ENCODE results near the gene FRG2. TPM values are rescaled to one million over a fixed set of nuclear protein-coding genes. Genes with fewer than 3 reads are reported as not detected.
"Not testable (repeated sequence)": the region's sequence is repeated elsewhere in the genome, so short reads cannot be mapped to it uniquely, and the experiment has no call there.

Gene FRG2
- total RNA-seq, 3 donors from 2014 or later (not counting 1 experiment from before 2014, with no cell fraction given) = not detected

- H3K4me3 Mint-ChIP-seq; intact Hi-C loops (cut with micrococcal nuclease); H3K27me3 Mint-ChIP-seq (ENCODE audit: low read depth in 2 of 2); H3K27ac Mint-ChIP-seq; H3K27ac ChIP-seq (ENCODE audit: low read length); H3K36me3 ChIP-seq (ENCODE audit: control insufficient read depth, insufficient read depth, low read length); H3K4me3 ChIP-seq (ENCODE audit: low read length); H3K27me3 ChIP-seq (ENCODE audit: control insufficient read depth, insufficient read depth, low read length); H3K9me3 Mint-ChIP-seq; H3K36me3 Mint-ChIP-seq; DNase-seq; H3K4me1 Mint-ChIP-seq; H3K4me1 ChIP-seq (ENCODE audit: control insufficient read depth, insufficient read depth, low read length); ATAC-seq; H3K9me3 ChIP-seq (ENCODE audit: control insufficient read depth, insufficient read depth, low read length): not testable (repeated sequence)
- 79% methylated on average over 23 of the region's 31 CpGs for WGBS (ENCODE audit: insufficient coverage)
Observed at GRCh38 chr4:189984661-189985060, 42.4 kb downstream of the FRG2 start.

GRCh38 chr4:189983916-189984526 lies 43.0 kb downstream of the FRG2 start:
- H3K27me3 ChIP-seq (ENCODE audit: control insufficient read depth, insufficient read depth, low read length); H3K36me3 Mint-ChIP-seq; H3K27ac ChIP-seq (ENCODE audit: low read length); intact Hi-C loops (cut with micrococcal nuclease); H3K36me3 ChIP-seq (ENCODE audit: control insufficient read depth, insufficient read depth, low read length); H3K4me3 ChIP-seq (ENCODE audit: low read length); DNase-seq; H3K4me1 ChIP-seq (ENCODE audit: control insufficient read depth, insufficient read depth, low read length); ATAC-seq; H3K4me3 Mint-ChIP-seq; H3K27me3 Mint-ChIP-seq (ENCODE audit: low read depth in 2 of 2); H3K27ac Mint-ChIP-seq; H3K4me1 Mint-ChIP-seq; H3K9me3 Mint-ChIP-seq; H3K9me3 ChIP-seq (ENCODE audit: control insufficient read depth, insufficient read depth, low read length): not testable (repeated sequence)
- 90% methylated on average over 19 of the region's 41 CpGs for WGBS (ENCODE audit: insufficient coverage)

GRCh38 chr4:189981970-189982369 lies 45.1 kb downstream of the FRG2 start:
- peaks cover 3 to 10% of the 10 kb centered on the region in 2 donors for H3K27me3 Mint-ChIP-seq (ENCODE audit: low read depth in 2 of 2)
- H3K36me3 ChIP-seq (ENCODE audit: control insufficient read depth, insufficient read depth, low read length) = no peaks in the 10 kb centered on the region
- no peak overlapping the region for H3K27ac ChIP-seq (ENCODE audit: low read length)
- DNase-seq (no peak), ATAC-seq (no peak)
- H3K9me3 Mint-ChIP-seq = no peaks in the 10 kb centered on the region
- intact Hi-C loops (cut with micrococcal nuclease) = no loop called here
- no peaks in the 10 kb centered on the region for H3K4me1 Mint-ChIP-seq
- no peak overlapping the region for H3K4me3 ChIP-seq (ENCODE audit: low read length)
- no peaks in the 10 kb centered on the region for H3K9me3 ChIP-seq (ENCODE audit: control insufficient read depth, insufficient read depth, low read length)
- no peaks in the 10 kb centered on the region for H3K4me1 ChIP-seq (ENCODE audit: control insufficient read depth, insufficient read depth, low read length)
- H3K27ac Mint-ChIP-seq = no peak overlapping the region
- no peaks in the 10 kb centered on the region for H3K36me3 Mint-ChIP-seq
- no peak for TF ChIP-seq CTCF (IDR thresholded peaks at IDR 0.05)
- H3K27me3 ChIP-seq (ENCODE audit: control insufficient read depth, insufficient read depth, low read length) = no peaks in the 10 kb centered on the region
- no peak overlapping the region for H3K4me3 Mint-ChIP-seq
- WGBS (ENCODE audit: insufficient coverage) = 82% methylated on average over 8 of the region's 8 CpGs

GRCh38 chr4:189980292-189980691 lies 46.8 kb downstream of the FRG2 start:
- H3K27me3 Mint-ChIP-seq (ENCODE audit: low read depth in 2 of 2) = peaks cover 3 to 21% of the 10 kb centered on the region in 2 donors
- intact Hi-C loops (cut with micrococcal nuclease); H3K27ac Mint-ChIP-seq; H3K4me1 ChIP-seq (ENCODE audit: control insufficient read depth, insufficient read depth, low read length); H3K4me3 ChIP-seq (ENCODE audit: low read length); H3K9me3 ChIP-seq (ENCODE audit: control insufficient read depth, insufficient read depth, low read length); H3K27me3 ChIP-seq (ENCODE audit: control insufficient read depth, insufficient read depth, low read length); H3K36me3 Mint-ChIP-seq; H3K9me3 Mint-ChIP-seq; H3K4me1 Mint-ChIP-seq; DNase-seq; H3K36me3 ChIP-seq (ENCODE audit: control insufficient read depth, insufficient read depth, low read length); ATAC-seq; H3K27ac ChIP-seq (ENCODE audit: low read length); H3K4me3 Mint-ChIP-seq: not testable (repeated sequence)
- 83% methylated on average over 2 of the region's 2 CpGs for WGBS (ENCODE audit: insufficient coverage)

- ATAC-seq (no peak), DNase-seq (no peak)
- no peak overlapping the region for H3K4me3 ChIP-seq (ENCODE audit: low read length)
- intact Hi-C loops (cut with micrococcal nuclease) = no loop called here
- H3K4me3 Mint-ChIP-seq = no peak overlapping the region
- H3K4me1 ChIP-seq (ENCODE audit: control insufficient read depth, insufficient read depth, low read length) = no peaks in the 10 kb centered on the region
- H3K9me3 Mint-ChIP-seq = no peaks in the 10 kb centered on the region
- H3K36me3 Mint-ChIP-seq = no peaks in the 10 kb centered on the region
- no peak overlapping the region for H3K27ac Mint-ChIP-seq
- peaks cover 3 to 21% of the 10 kb centered on the region in 2 donors for H3K27me3 Mint-ChIP-seq (ENCODE audit: low read depth in 2 of 2)
- H3K9me3 ChIP-seq (ENCODE audit: control insufficient read depth, insufficient read depth, low read length) = no peaks in the 10 kb centered on the region
- H3K27ac ChIP-seq (ENCODE audit: low read length) = no peak overlapping the region
- no peaks in the 10 kb centered on the region for H3K4me1 Mint-ChIP-seq
- H3K36me3 ChIP-seq (ENCODE audit: control insufficient read depth, insufficient read depth, low read length) = no peaks in the 10 kb centered on the region
- WGBS (ENCODE audit: insufficient coverage) = 71% methylated on average over 10 of the region's 10 CpGs
- no peak for TF ChIP-seq CTCF (IDR thresholded peaks at IDR 0.05)
- no peaks in the 10 kb centered on the region for H3K27me3 ChIP-seq (ENCODE audit: control insufficient read depth, insufficient read depth, low read length)
Observed at GRCh38 chr4:189979196-189980047, 47.6 kb downstream of the FRG2 start.

Measured in natural killer cell (primary cell).